ENCODE data around the gene TPST1. TPM values are rescaled to one million over a fixed set of nuclear protein-coding genes. Genes with fewer than 3 reads are reported as not detected.

TPST1 gene
- total RNA-seq, 1 donor: 137 TPM

DNA sequence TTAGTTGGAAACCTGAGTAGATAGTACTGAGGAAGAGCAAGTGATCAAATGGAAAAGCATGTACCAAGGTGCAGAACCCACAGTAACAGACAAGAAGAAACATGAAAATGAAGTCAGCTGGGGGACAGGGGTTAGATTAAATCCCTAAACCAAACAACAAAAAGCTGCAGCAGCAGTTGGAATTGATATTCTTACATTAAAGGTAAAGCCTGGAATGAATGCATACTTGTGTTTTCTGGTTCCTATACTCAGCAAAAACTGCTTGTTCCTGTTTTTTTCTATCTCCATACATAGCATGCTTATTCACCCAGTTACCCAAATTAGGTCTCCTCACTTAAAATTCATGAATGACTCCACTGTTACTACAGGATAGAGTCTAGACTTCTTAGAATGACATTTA is 92.4 kb downstream of the TPST1 start:
- peaks cover 67% of the 10 kb centered on the region for H3K79me2 ChIP-seq (ENCODE audit: insufficient read depth, low read length)

DNA sequence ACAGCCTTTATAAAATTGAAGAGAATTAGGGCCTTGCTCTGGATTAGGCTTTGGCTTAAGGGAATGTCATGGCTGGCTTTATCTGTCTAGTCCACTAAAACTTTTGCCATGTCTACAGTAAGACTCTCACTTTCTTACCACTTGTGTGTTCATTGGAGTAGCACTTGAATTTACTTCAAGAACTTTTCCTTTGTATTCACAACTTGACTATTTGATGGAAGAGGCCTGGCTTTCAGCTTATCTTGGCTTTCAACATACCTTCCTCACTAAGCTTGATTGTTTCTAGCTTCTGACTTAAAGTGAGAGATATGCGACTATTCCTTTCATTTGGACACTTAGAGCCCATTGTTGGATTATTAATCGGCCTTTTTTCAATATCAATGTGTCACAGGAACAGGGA is 96.1 kb downstream of the TPST1 start:
- TF ChIP-seq, protein P1, sequence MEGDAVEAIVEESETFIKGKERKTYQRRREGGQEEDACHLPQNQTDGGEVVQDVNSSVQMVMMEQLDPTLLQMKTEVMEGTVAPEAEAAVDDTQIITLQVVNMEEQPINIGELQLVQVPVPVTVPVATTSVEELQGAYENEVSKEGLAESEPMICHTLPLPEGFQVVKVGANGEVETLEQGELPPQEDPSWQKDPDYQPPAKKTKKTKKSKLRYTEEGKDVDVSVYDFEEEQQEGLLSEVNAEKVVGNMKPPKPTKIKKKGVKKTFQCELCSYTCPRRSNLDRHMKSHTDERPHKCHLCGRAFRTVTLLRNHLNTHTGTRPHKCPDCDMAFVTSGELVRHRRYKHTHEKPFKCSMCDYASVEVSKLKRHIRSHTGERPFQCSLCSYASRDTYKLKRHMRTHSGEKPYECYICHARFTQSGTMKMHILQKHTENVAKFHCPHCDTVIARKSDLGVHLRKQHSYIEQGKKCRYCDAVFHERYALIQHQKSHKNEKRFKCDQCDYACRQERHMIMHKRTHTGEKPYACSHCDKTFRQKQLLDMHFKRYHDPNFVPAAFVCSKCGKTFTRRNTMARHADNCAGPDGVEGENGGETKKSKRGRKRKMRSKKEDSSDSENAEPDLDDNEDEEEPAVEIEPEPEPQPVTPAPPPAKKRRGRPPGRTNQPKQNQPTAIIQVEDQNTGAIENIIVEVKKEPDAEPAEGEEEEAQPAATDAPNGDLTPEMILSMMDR (IDR thresholded peaks at IDR 0.05; ENCODE audit: extremely low read depth, low read depth, low read length): no peak
- DNase-seq (ENCODE audit: insufficient read length, low spot score, missing footprints): no peak
- Histone ChIP-seq H3K27me3 (ENCODE audit: insufficient read depth, low read length) (no peaks in the 10 kb centered on the region), H3K4me1 (ENCODE audit: insufficient read depth, low read length) (peaks cover 24% of the 10 kb centered on the region), H3K36me3 (ENCODE audit: insufficient read depth, low read length) (no peaks in the 10 kb centered on the region), H4K20me1 (ENCODE audit: insufficient read depth, low read length) (peaks cover 7% of the 10 kb centered on the region), H3K27ac (ENCODE audit: low read depth, low read length) (no peak overlapping the region), H3K4me3 (ENCODE audit: insufficient read depth, low read length) (no peak overlapping the region), H3K79me2 (ENCODE audit: insufficient read depth, low read length) (peaks cover 79% of the 10 kb centered on the region), H2AFZ (ENCODE audit: low read length) (no peak overlapping the region), H3K9me3 (ENCODE audit: low read depth, low read length) (no peaks in the 10 kb centered on the region), H3K4me2 (ENCODE audit: insufficient read depth, low read length) (no peak overlapping the region)

More for the DNA sequence above, 92.4 kb downstream of the TPST1 start:
- DNase-seq (ENCODE audit: insufficient read length, low spot score, missing footprints): no peak
- TF ChIP-seq, protein P1 (IDR thresholded peaks at IDR 0.05; ENCODE audit: extremely low read depth, low read depth, low read length): no peak
- no peaks in the 10 kb centered on the region for H4K20me1 ChIP-seq (ENCODE audit: insufficient read depth, low read length)
- H3K27me3 ChIP-seq (ENCODE audit: insufficient read depth, low read length): no peaks in the 10 kb centered on the region
- H3K4me1 ChIP-seq (ENCODE audit: insufficient read depth, low read length): peaks cover 24% of the 10 kb centered on the region
- H3K36me3 ChIP-seq (ENCODE audit: insufficient read depth, low read length): no peaks in the 10 kb centered on the region
- no peak overlapping the region for H3K4me3 ChIP-seq (ENCODE audit: insufficient read depth, low read length)
- no peak overlapping the region for H2AFZ ChIP-seq (ENCODE audit: low read length)
- no peaks in the 10 kb centered on the region for H3K9me3 ChIP-seq (ENCODE audit: low read depth, low read length)
- H3K27ac ChIP-seq (ENCODE audit: low read depth, low read length): peak overlapping the region; percentile 54
- H3K4me2 ChIP-seq (ENCODE audit: insufficient read depth, low read length): no peak overlapping the region

DNA sequence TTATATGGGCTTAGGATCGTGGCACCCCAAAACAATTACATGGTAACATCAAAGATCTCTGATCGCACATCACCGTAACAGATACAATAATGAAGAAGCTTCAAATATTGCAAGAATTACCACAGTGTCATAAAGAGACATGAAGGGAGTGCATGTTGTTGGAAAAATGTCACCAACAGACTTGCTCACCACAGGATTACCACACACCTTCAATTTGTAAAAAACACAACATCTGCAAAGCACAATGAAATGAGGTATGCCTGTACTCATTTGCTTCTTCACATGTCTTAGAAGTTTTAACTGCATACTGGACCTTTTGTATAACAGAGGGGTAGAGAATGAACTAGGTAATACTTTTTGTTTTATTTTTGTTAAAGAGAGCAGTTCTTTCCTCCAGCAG is 96.6 kb downstream of the TPST1 start:
- DNase-seq (ENCODE audit: insufficient read length, low spot score, missing footprints): no peak
- TF ChIP-seq, protein P1 (IDR thresholded peaks at IDR 0.05; ENCODE audit: extremely low read depth, low read depth, low read length): no peak
- Histone ChIP-seq H3K79me2 (ENCODE audit: insufficient read depth, low read length) (peaks cover 80% of the 10 kb centered on the region), H3K4me3 (ENCODE audit: insufficient read depth, low read length) (no peak overlapping the region), H3K27me3 (ENCODE audit: insufficient read depth, low read length) (no peaks in the 10 kb centered on the region), H3K27ac (ENCODE audit: low read depth, low read length) (no peak overlapping the region), H3K9me3 (ENCODE audit: low read depth, low read length) (no peaks in the 10 kb centered on the region), H3K36me3 (ENCODE audit: insufficient read depth, low read length) (no peaks in the 10 kb centered on the region), H3K4me2 (ENCODE audit: insufficient read depth, low read length) (no peak overlapping the region), H4K20me1 (ENCODE audit: insufficient read depth, low read length) (peaks cover 7% of the 10 kb centered on the region), H2AFZ (ENCODE audit: low read length) (no peak overlapping the region), H3K4me1 (ENCODE audit: insufficient read depth, low read length) (peaks cover 21% of the 10 kb centered on the region)

DNA sequence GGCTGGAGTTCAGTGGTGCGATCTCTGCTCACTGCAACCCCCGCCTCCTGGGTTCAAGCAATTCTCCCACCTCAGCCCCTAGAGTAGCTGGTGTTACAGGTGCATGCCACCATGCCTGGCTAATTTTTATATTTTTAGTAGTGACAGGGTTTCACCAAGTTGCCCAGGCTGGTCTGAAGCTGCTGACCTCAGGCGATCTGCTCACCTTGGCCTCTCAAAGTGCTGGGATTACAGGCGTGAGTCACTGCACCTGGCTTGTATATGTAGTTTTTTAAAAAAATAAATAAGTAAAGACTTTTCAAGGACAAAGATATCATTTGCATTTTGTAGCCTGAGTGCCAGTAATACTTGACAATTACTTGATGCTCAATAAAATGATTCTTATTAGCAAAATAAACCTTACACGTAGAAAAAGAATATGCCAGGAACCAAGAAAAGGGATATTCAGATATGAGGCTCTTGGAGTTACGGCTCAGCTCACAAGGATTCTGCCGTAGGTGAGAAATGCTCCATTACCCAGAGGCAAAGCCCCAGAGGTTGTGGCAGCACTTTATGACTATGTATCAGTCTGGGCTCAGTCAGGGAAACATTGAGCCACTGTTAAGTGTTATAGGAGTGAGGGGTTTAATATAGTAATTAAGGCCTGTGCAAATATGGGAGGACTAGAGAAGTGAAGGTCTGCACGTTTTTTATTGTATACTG is 98.5 kb downstream of the TPST1 start:
- H4K20me1 ChIP-seq (ENCODE audit: insufficient read depth, low read length): peaks cover 12% of the 10 kb centered on the region
- H3K9me3 ChIP-seq (ENCODE audit: low read depth, low read length): no peaks in the 10 kb centered on the region
- no peak overlapping the region for H3K27ac ChIP-seq (ENCODE audit: low read depth, low read length)
- H3K4me1 ChIP-seq (ENCODE audit: insufficient read depth, low read length): peaks cover 26% of the 10 kb centered on the region
- TF ChIP-seq, protein P1 (IDR thresholded peaks at IDR 0.05; ENCODE audit: extremely low read depth, low read depth, low read length): no peak
- no peak overlapping the region for H3K4me3 ChIP-seq (ENCODE audit: insufficient read depth, low read length)
- H3K79me2 ChIP-seq (ENCODE audit: insufficient read depth, low read length): peaks cover 74% of the 10 kb centered on the region
- no peaks in the 10 kb centered on the region for H3K36me3 ChIP-seq (ENCODE audit: insufficient read depth, low read length)
- no peak for DNase-seq (ENCODE audit: insufficient read length, low spot score, missing footprints)
- no peak overlapping the region for H2AFZ ChIP-seq (ENCODE audit: low read length)
- H3K27me3 ChIP-seq (ENCODE audit: insufficient read depth, low read length): no peaks in the 10 kb centered on the region
- no peak overlapping the region for H3K4me2 ChIP-seq (ENCODE audit: insufficient read depth, low read length)

Data from osteoblast (primary cell).